Measurements from ENCODE around the gene RNASE2.
"Not testable (repeated sequence)": the region's sequence is repeated elsewhere in the genome, so short reads cannot be mapped to it uniquely, and the experiment has no call there.

DNA sequence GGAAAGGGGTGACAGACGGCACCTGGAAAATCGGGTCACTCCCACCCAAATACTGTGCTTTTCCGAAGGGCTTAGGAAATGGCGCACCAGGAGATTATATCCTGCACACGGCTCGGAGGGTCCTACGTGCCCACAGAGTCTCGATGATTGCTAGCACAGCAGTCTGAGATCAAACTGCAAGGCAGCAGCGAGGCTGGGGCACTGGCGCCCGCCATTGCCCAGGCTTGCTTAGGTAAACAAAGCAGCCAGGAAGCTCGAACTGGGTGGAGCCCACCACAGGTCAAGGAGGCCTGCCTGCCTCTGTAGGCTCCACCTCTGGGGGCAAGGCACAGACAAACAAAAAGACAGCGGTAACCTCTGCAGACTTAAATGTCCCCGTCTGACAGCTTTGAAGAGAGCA, 44.5 kb upstream of the RNASE2 start:
- TF ChIP-seq, protein P1, sequence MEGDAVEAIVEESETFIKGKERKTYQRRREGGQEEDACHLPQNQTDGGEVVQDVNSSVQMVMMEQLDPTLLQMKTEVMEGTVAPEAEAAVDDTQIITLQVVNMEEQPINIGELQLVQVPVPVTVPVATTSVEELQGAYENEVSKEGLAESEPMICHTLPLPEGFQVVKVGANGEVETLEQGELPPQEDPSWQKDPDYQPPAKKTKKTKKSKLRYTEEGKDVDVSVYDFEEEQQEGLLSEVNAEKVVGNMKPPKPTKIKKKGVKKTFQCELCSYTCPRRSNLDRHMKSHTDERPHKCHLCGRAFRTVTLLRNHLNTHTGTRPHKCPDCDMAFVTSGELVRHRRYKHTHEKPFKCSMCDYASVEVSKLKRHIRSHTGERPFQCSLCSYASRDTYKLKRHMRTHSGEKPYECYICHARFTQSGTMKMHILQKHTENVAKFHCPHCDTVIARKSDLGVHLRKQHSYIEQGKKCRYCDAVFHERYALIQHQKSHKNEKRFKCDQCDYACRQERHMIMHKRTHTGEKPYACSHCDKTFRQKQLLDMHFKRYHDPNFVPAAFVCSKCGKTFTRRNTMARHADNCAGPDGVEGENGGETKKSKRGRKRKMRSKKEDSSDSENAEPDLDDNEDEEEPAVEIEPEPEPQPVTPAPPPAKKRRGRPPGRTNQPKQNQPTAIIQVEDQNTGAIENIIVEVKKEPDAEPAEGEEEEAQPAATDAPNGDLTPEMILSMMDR (IDR thresholded peaks at IDR 0.05): not testable (repeated sequence)
- not testable (repeated sequence) for TF ChIP-seq POLR2A, EP300 (IDR thresholded peaks at IDR 0.05)

Data from tibial nerve (tissue), 4 donors.